HFFc6 (cell line): ENCODE measurements around the gene GRAMD4. TPM values are rescaled to one million over a fixed set of nuclear protein-coding genes. Genes with fewer than 3 reads are reported as not detected.

ENCODE experiments used
- DNase-seq: peaks from one replicate; pipeline ENCODE4 v3.0.0-alpha.2; 2018
- H3K27ac Mint-ChIP-seq: 2 replicates; pipeline ENCODE4 v1.8.0; 2020; ENCODE audit warnings: mild to moderate bottlenecking, mixed read lengths
- H3K27me3 Mint-ChIP-seq: 2 replicates; pipeline ENCODE4 v1.8.0; 2021; ENCODE audit warnings: mild to moderate bottlenecking, moderate library complexity, mixed read lengths; ENCODE audit not compliant: insufficient read depth
- H3K36me3 Mint-ChIP-seq: 2 replicates; pipeline ENCODE4 v1.8.0; 2021; ENCODE audit warnings: low read depth, mixed read lengths
- H3K4me1 Mint-ChIP-seq: 2 replicates; pipeline ENCODE4 v1.8.0; 2020; ENCODE audit warnings: low read depth, mixed read lengths
- H3K4me3 Mint-ChIP-seq: 2 replicates; pipeline ENCODE4 v1.8.0; 2020; ENCODE audit warnings: mild to moderate bottlenecking, moderate library complexity, mixed read lengths
- H3K9me3 Mint-ChIP-seq: 2 replicates; pipeline ENCODE4 v1.8.0; 2020; ENCODE audit warnings: mild to moderate bottlenecking, mixed read lengths
- total RNA-seq, 6 experiments: library from RNA; stranded (reverse); fragmentation: NEBNext Ultra II Directional; extraction: Animal tissue kit (Norgen Biotek cat#: 25700); gene quantifications; 2 replicates in 1 of 6; 3 replicates in 5 of 6; pipeline ENCODE4 v1.2.3, GENCODE V29; 2021
- TF ChIP-seq, protein P1 (sequence below): fragments of 200-600 bp; sonication (generic); IDR thresholded peaks from 2 replicates; pipeline ENCODE4 v1.5.0; 2021; ENCODE audit warnings: antibody characterized with exemption, mild to moderate bottlenecking

GRAMD4 gene
- total RNA-seq, 6 experiments from 2014 or later, result 6.8 to 16.3 (median 9.5) TPM

GRCh38 chr22:46661221-46661851 is 41.1 kb downstream of the GRAMD4 start:
- no peak overlapping the region for H3K27ac Mint-ChIP-seq
- H3K4me3 Mint-ChIP-seq, result no peak overlapping the region
- H3K36me3 Mint-ChIP-seq, result no peaks in the 10 kb centered on the region
- TF ChIP-seq, protein P1, sequence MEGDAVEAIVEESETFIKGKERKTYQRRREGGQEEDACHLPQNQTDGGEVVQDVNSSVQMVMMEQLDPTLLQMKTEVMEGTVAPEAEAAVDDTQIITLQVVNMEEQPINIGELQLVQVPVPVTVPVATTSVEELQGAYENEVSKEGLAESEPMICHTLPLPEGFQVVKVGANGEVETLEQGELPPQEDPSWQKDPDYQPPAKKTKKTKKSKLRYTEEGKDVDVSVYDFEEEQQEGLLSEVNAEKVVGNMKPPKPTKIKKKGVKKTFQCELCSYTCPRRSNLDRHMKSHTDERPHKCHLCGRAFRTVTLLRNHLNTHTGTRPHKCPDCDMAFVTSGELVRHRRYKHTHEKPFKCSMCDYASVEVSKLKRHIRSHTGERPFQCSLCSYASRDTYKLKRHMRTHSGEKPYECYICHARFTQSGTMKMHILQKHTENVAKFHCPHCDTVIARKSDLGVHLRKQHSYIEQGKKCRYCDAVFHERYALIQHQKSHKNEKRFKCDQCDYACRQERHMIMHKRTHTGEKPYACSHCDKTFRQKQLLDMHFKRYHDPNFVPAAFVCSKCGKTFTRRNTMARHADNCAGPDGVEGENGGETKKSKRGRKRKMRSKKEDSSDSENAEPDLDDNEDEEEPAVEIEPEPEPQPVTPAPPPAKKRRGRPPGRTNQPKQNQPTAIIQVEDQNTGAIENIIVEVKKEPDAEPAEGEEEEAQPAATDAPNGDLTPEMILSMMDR, result no peak
- H3K27me3 Mint-ChIP-seq, result peaks cover 1% of the 10 kb centered on the region
- H3K4me1 Mint-ChIP-seq, result no peaks in the 10 kb centered on the region
- no peak for DNase-seq
- no peaks in the 10 kb centered on the region for H3K9me3 Mint-ChIP-seq

GRCh38 chr22:46662226-46662625 is 42.0 kb downstream of the GRAMD4 start:
- no peaks in the 10 kb centered on the region for H3K4me1 Mint-ChIP-seq
- no peak for DNase-seq
- H3K36me3 Mint-ChIP-seq, result no peaks in the 10 kb centered on the region
- TF ChIP-seq, protein P1, result no peak
- no peak overlapping the region for H3K4me3 Mint-ChIP-seq
- H3K27me3 Mint-ChIP-seq, result peaks cover 2% of the 10 kb centered on the region
- H3K27ac Mint-ChIP-seq, result no peak overlapping the region
- no peaks in the 10 kb centered on the region for H3K9me3 Mint-ChIP-seq

DNA sequence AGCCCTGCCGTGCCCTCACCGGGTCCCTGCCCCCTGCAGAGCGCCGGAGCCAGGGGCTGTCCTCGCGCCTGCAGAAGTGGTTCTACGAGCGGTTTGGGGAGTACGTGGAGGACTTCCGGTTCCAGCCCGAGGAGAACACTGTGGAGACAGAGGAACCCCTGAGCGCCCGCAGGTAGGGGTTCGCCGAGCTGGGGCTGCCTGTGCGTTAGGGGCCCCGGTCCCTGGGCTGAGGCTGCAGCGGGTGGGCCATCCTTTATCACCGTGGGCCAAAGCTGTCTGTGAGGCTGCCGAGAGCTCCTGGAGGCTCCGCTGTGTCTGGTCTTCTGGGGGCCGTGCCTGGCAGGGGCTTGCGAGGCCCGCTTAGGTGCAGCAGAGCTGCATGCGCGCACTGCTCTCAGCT is 42.8 kb downstream of the GRAMD4 start:
- Mint-ChIP-seq H3K9me3 (no peaks in the 10 kb centered on the region), H3K4me1 (no peaks in the 10 kb centered on the region), H3K36me3 (no peaks in the 10 kb centered on the region), H3K27me3 (peaks cover 2% of the 10 kb centered on the region), H3K27ac (no peak overlapping the region), H3K4me3 (no peak overlapping the region)
- DNase-seq, result no peak
- TF ChIP-seq, protein P1, result no peak

GRCh38 chr22:46663436-46664100 is 43.4 kb downstream of the GRAMD4 start:
- Mint-ChIP-seq H3K27ac (no peak overlapping the region), H3K36me3 (no peaks in the 10 kb centered on the region), H3K4me3 (no peak overlapping the region), H3K9me3 (no peaks in the 10 kb centered on the region), H3K27me3 (peaks cover 2% of the 10 kb centered on the region), H3K4me1 (no peaks in the 10 kb centered on the region)
- DNase-seq, result no peak
- TF ChIP-seq, protein P1, result no peak

DNA sequence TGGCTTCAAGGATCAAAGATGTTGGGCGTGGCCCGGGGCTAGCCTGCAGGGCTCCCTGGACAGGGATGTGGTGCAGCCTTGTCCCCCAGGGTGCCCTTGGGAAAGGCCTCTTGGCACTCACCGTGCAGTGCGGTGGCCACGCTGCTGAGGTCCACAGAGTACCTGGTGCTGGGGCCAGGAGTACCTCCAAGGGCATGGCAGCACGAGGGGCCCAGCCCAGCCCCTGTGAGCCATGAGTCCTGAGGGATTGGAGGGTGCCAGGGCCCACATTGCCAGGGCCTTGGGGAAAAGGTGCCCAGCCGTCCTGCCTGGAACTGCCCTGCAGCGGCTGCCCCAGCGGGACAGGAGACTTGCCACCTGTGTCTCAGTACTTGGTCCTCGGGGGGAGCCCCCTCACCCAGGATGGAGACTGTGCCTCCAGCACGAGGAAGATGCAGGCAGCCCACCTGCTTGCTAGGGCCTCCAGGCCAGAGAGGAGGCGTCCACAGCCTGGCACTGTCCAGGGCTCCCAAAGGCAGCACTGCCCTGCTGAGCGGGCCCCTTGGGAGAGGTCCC is 44.2 kb downstream of the GRAMD4 start:
- Mint-ChIP-seq H3K4me1 (no peaks in the 10 kb centered on the region), H3K27ac (no peak overlapping the region), H3K27me3 (peaks cover 2% of the 10 kb centered on the region), H3K4me3 (no peak overlapping the region), H3K9me3 (no peaks in the 10 kb centered on the region), H3K36me3 (no peaks in the 10 kb centered on the region)
- TF ChIP-seq, protein P1, result no peak
- no peak for DNase-seq
